ENCODE results near the gene EVX1. TPM values are rescaled to one million over a fixed set of nuclear protein-coding genes. Genes with fewer than 3 reads are reported as not detected.

Gene EVX1
- polyA plus RNA-seq (not detected in 3 replicates), polyA minus RNA-seq (not detected in 3 replicates)
- not detected for polyA plus RNA-seq (2011; ENCODE audit: low read depth)
- polyA plus RNA-seq (2011; cell fraction: cytosol; rRNA removed) = not detected in 2 replicates
- polyA plus RNA-seq (2011; cell fraction: nucleus; rRNA removed) = not detected in 2 replicates
- not detected in 2 replicates for polyA plus RNA-seq (2012; ENCODE audit: low replicate concordance)
- not detected for polyA minus RNA-seq (2011; cell fraction: cytosol; rRNA and poly(A)+ RNA removed)
- polyA minus RNA-seq (2011; cell fraction: nucleus; rRNA and poly(A)+ RNA removed) = not detected in 2 replicates

GRCh38 chr7:27242555-27243339 is at the start of gene EVX1:
Gene EVX1, plus strand, starts transcription at chr7:27242802. Its CDS starts 229 bp downstream, at chr7:27243031.
- H3K27ac ChIP-seq (ENCODE audit: control insufficient read depth, insufficient read depth, low read length) = no peak within 1 kb of the TSS
- no peak within 1 kb of the TSS for H3K9ac ChIP-seq (ENCODE audit: control insufficient read depth, extremely low read depth, insufficient read depth, low read length)
- DNase-seq (ENCODE audit: low read depth, low spot score) (no peak), FAIRE-seq (no peak)
- H3K4me2 ChIP-seq (ENCODE audit: control insufficient read depth, extremely low read depth, insufficient read depth, low read depth, low read length) = peak within 1 kb of the TSS; percentile 27
- no peak within 1 kb of the TSS for H2AFZ ChIP-seq (ENCODE audit: control insufficient read depth, low read length)
- no peak within 1 kb of the TSS for H3K4me3 ChIP-seq (ENCODE audit: control insufficient read depth in 2 of 3, extremely low read depth in 1 of 3, insufficient read depth in 2 of 3, low read depth in 1 of 3, low read length in 3 of 3)
- peaks cover 8% of the 10 kb centered on the region for H4K20me1 ChIP-seq (ENCODE audit: control insufficient read depth, extremely low read depth, insufficient read depth, low read length)
- H3K4me1 ChIP-seq (ENCODE audit: control insufficient read depth, extremely low read depth, insufficient read depth, low read length) = peaks cover 6% of the 10 kb centered on the region
- dilution Hi-C loops (cut with MboI; ENCODE audit: extremely low pct_ligation_motif_present, low sequenced_read_pairs) = no loop called here
- no peaks in the 10 kb centered on the region for H3K79me2 ChIP-seq (ENCODE audit: control insufficient read depth, insufficient read depth, low read length)
- H3K36me3 ChIP-seq (ENCODE audit: control insufficient read depth in 2 of 2, extremely low read depth in 1 of 2, insufficient read depth in 2 of 2, low read length in 2 of 2) = no peaks in the 10 kb centered on the region
- H3K9me3 ChIP-seq (ENCODE audit: control insufficient read depth, low read depth, low read length) = no peaks in the 10 kb centered on the region
- H3K27me3 ChIP-seq (ENCODE audit: control insufficient read depth, extremely low read depth, insufficient read depth, low read length) = peaks cover 100% of the 10 kb centered on the region
- TF ChIP-seq CTCF (optimal IDR thresholded peaks at IDR 0.05 in 1 of 3, IDR thresholded peaks at IDR 0.05 in 1 of 3, conservative IDR thresholded peaks at IDR 0.05 in 1 of 3; ENCODE audit: extremely low read depth in 1 of 3, insufficient read depth in 2 of 3, low read length in 3 of 3) (no peak), EZH2 (IDR thresholded peaks at IDR 0.05; ENCODE audit: low read length) (peak; percentile 90)
- H3K9me1 ChIP-seq (ENCODE audit: control insufficient read depth, extremely low read depth, insufficient read depth, low read length) = no peaks in the 10 kb centered on the region

- dilution Hi-C loops (cut with MboI; ENCODE audit: extremely low pct_ligation_motif_present, low sequenced_read_pairs) = no loop called here
- Histone ChIP-seq H3K27me3 (ENCODE audit: control insufficient read depth, extremely low read depth, insufficient read depth, low read length) (peaks cover 91% of the 10 kb centered on the region), H3K4me1 (ENCODE audit: control insufficient read depth, extremely low read depth, insufficient read depth, low read length) (peaks cover 4% of the 10 kb centered on the region), H3K4me2 (ENCODE audit: control insufficient read depth, extremely low read depth, insufficient read depth, low read depth, low read length) (peak overlapping the region; percentile 79), H3K27ac (ENCODE audit: control insufficient read depth, insufficient read depth, low read length) (no peak overlapping the region), H3K79me2 (ENCODE audit: control insufficient read depth, insufficient read depth, low read length) (no peaks in the 10 kb centered on the region), H3K9me1 (ENCODE audit: control insufficient read depth, extremely low read depth, insufficient read depth, low read length) (no peaks in the 10 kb centered on the region), H3K9ac (ENCODE audit: control insufficient read depth, extremely low read depth, insufficient read depth, low read length) (no peak overlapping the region), H3K4me3 (ENCODE audit: control insufficient read depth in 2 of 3, extremely low read depth in 1 of 3, insufficient read depth in 2 of 3, low read depth in 1 of 3, low read length in 3 of 3) (peak overlapping the region in 1 of 3 experiments; percentile 59), H4K20me1 (ENCODE audit: control insufficient read depth, extremely low read depth, insufficient read depth, low read length) (no peaks in the 10 kb centered on the region), H3K9me3 (ENCODE audit: control insufficient read depth, low read depth, low read length) (no peaks in the 10 kb centered on the region), H2AFZ (ENCODE audit: control insufficient read depth, low read length) (no peak overlapping the region), H3K36me3 (ENCODE audit: control insufficient read depth in 2 of 2, extremely low read depth in 1 of 2, insufficient read depth in 2 of 2, low read length in 2 of 2) (no peaks in the 10 kb centered on the region)
- FAIRE-seq = no peak
- DNase-seq (ENCODE audit: low read depth, low spot score) = no peak
- TF ChIP-seq EZH2 (IDR thresholded peaks at IDR 0.05; ENCODE audit: low read length) (peak; percentile 65), CTCF (optimal IDR thresholded peaks at IDR 0.05 in 1 of 3, IDR thresholded peaks at IDR 0.05 in 1 of 3, conservative IDR thresholded peaks at IDR 0.05 in 1 of 3; ENCODE audit: extremely low read depth in 1 of 3, insufficient read depth in 2 of 3, low read length in 3 of 3) (no peak)
Measured at GRCh38 chr7:27193335-27194001, 49.1 kb upstream of the EVX1 start.

Measured in keratinocyte (primary cell).